HG03432 (cell line): Measurements from ENCODE around the gene PRDX4.
"Not testable (repeated sequence)": the region's sequence is repeated elsewhere in the genome, so short reads cannot be mapped to it uniquely, and the experiment has no call there.

Experiments used
- ATAC-seq: cut with Tn5 transposase; IDR thresholded peaks from one replicate; pipeline ENCODE4 v1.9.1; 2021; ENCODE audit warnings: mild to moderate bottlenecking, moderate library complexity; ENCODE audit not compliant: unreplicated experiment

Gene PRDX4

DNA sequence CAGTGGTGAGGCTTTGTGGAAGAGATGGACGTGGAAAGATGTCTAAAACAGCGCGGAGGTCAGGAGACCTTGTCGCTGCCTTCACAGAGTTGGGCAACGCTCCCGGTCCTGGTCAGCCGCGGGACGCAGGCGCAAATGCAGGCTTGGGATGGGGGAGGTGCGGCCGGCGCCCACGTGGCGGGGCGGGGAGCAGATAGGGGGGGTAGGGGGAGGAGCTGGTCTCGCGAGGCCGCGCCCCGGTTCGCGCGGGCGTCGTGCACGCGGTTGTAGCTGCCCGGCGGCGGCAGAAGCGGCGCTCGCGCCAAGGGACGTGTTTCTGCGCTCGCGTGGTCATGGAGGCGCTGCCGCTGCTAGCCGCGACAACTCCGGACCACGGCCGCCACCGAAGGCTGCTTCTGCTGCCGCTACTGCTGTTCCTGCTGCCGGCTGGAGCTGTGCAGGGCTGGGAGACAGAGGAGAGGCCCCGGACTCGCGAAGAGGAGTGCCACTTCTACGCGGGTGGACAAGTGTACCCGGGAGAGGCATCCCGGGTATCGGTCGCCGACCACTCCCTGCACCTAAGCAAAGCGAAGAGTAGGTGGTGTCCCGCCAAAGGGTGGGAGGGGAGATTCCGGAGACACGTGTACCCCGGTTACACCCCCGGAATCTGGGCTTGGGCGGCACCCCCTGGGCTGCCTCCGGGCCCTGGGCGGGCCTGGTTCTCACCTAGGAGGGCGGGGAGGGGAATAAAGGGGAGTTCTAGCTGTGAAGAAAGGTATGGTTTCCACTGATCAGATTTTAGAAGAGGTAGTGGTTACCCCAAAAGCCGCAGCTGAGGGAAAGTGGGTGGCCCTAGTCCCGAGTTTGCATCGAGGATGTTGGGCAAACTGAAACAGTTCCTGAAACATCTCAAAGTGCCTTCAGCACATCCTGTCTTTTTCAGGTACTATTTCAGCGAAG is at the start of gene PRDX4:
Gene PRDX4, plus strand, starts transcription at position 255 of the 939 bp plus-strand sequence. Its CDS starts 78 bp downstream, at position 333.
- peak; percentile 78 for ATAC-seq

DNA sequence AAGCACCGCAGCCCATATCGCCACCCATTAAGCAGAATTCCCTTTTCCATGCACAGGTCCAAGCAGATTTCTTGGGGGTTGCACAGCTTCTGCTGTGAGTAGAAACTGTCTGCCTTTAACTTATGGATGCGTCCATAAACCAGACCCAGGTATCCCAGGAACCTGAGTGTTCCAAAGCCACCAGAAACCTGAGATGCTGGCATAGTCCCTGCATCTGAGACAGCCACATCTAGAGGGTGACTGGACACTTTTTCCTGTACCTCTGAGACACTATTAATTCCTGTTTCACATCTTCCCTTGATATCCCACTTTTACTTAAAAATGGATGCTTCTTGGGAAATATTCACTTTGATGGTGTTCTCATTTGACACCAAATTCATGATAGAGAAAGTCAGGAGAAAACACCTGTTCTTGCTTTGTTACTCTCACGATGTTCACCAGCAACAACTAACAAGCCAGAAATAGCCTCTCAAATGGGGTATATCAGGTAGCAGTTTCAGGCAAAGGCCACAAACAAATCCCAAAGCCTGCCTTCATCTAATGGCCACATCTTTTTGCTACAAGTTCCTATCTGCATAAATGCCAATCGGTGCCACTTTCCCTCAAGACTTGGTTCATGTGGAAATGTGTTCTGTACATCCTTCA is 45.5 kb upstream of the PRDX4 start:
- ATAC-seq, result no peak

DNA sequence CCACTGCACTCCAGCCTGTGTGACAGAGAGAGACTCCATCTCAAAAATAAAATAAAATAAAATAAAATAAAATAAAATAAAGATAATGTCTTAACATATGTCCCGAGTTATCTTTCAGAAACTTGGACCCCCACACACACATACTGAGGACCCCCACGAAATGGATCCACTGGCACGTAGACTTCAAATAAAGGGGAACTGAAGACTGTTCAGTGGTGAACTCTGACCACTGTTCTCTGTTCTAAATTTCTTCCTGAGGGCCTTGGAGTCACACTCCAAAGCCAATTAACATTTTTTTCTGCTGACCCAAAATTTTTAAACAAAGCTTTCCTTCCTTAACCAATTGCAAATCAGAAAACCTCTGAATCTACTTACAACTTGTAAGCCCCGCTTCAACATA is 43.5 kb upstream of the PRDX4 start:
- ATAC-seq, result no peak

DNA sequence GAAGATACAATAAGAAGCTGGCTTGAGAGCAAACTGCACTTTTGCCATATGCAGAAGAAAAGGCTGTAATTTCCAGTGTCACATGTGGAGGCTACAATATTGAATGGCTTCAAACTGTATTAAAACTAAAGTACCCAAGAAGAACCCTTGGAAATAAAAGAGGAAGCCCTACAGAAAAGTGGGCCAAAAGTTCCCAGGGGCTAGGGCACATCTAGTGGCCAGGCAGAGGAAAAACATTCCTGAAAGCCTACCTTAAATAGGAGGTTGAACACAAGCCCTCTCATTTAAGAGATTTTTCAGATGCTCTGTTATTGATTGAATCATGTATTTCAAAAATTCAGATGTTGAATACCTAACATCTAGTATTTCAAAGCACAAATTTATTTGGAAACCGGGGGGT is 40.6 kb upstream of the PRDX4 start:
- no peak for ATAC-seq

DNA sequence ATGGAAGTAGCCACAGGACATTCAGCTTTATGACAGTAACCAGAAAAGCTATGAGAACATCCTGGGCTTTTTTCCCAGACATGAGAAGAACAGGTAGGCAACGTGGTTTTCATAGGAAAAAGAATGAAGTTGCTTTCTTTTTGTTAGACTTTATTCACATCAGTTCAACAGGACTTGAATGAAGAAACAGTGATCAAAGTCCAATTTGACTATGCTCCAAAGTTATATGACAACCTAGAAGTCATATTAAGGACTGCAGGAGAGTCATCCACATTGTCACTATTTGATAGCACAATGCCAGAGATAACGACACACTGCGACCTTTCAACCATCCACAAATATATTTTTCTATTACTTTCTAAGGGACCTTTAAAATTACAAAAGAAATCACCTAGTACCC is 39.2 kb upstream of the PRDX4 start:
- ATAC-seq, result no peak

DNA sequence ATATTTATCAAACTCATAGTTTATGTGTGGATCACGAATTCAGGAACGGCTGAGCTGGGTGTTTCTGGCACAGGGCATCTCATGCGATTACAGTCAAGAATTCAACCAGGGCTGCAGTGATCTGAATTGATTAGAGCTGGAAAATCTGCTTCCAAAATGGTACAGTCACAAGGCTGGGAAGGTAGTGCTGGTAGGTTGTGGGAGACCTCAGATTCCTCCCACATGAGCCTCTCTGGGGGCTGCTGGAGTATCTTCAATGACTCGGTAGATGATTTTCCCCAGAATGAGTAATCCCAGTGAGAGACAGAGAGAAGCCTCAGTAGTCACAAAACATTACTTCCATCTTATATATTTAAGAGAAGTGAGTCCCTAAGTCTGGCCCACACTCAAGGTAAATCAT is 36.2 kb upstream of the PRDX4 start:
- no peak for ATAC-seq

DNA sequence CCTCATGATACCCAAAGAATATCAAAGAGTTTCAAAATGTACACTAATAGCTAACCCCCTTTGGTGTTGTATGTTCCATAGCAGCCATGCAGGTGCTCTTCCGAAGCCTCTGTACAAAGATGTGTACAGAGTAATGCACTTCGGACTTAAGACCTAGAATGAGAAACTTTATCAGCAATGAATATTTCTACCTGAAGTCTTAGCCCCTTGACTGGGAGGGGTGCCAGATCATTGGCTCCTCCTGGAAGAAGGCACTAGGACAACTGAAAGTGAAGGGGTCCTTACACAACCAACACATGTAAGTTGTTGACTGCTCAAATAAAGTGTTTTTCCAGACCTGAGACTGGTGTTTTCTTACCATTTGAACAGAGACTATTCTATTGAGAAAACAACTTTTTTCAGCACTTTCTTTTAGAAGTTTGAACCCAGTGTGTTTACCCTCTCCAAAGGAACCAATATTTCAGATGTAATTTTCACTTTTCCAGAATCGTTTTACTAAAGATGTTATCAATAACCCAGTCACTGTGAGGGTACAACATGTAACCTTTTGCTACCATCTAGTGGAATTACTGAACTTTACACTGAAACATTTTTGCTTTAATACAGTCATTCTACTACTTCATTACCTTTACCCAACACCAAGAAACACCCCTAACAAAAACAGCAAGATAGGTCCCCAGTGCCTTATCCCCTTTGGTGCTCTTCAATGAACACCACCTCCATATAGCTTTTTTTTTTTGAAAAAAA is 33.3 kb upstream of the PRDX4 start:
- ATAC-seq, result peak; percentile 45

DNA sequence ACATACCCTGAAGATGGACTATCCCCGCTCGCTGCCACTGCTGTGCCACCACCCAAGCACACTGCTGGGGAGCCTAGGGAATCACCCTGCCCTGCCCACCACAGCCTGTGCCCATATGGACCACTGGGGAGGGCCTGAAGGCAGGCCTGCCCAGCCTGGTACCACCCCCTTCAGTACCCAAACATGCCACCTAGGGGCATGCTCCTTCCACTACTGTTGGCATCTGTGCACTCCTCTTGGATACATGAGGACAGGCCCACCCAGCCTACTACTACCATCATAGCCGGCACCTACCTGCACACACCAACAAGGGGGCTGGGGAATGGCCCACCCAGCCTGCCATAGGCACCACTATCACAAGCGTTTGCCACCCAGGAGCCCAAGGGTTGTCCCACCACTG is 30.1 kb upstream of the PRDX4 start:
- ATAC-seq, result peak; percentile 98

DNA sequence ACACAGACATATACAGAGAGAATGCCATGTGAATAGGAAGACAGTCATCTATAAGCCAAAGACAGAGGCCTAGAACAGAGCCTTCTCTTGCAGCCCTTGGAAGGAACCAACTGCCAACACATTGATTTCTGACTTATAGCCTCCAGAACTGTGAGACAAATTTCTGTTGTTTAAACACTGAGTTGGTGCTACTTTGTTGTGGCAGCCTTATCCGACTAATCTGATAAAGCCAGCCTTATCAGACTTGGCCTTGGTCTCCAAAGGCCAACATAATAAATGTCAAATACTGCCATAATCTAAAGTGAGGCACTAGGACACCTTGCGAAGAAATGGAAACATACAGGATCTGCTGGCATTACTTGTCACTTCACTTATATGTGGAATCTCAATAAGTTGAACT is 24.3 kb upstream of the PRDX4 start:
- no peak for ATAC-seq

DNA sequence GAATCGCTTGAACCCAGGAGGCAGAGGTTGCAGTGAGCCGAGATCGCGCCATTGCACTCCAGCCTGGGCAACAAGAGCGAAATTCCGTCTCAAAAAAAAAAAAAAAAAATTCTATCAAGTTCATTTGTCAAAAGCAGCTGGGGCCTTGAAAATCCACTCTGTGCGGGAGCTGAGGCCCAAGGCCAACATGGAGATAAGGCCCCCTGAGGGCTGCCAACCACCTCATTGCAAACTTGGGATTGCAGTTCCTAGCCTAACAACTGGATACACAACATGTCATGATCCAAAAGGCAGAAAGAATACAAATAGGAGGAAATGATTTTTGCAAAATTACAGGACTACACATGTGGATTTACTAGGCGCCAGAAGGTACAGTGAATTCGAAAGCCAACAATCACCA is 22.5 kb upstream of the PRDX4 start:
- ATAC-seq, result no peak

DNA sequence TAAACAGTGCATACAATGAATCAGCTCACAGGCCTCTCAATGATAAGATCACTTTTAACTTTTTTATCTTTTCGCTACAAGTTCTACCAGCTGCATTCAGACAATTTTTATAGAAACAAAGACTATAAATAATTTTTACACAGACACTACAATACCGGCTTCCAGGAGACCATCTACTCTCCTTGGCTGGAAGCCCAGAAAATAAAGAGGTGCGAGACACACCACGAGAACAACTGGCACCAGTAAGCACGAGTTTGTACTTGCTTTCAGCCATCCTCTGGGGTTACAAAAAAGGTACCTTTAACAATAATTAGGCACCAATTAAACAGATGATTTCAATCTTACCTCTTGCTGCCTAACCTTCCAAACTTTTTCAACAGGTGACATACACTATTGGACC is 11.2 kb upstream of the PRDX4 start:
- ATAC-seq, result no peak

DNA sequence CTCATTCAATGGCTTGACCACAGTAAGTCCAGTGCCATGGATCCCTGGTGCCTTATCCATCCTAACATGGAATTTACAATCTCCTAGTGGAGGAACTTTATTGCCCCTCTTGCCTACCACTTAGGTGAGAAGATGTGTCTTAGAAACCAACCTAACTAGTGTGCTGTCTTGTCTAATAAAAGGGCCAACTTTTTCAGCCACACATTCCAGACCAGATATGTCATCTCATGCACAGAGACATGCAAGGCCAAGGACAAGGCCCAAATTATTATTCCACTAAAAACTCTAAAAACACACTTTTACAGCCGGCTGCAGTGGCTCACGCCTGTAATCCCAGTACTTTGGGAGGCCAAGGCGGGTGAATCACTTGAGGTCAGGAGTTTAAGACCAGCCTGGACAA is 10.6 kb upstream of the PRDX4 start:
- ATAC-seq, result no peak

DNA sequence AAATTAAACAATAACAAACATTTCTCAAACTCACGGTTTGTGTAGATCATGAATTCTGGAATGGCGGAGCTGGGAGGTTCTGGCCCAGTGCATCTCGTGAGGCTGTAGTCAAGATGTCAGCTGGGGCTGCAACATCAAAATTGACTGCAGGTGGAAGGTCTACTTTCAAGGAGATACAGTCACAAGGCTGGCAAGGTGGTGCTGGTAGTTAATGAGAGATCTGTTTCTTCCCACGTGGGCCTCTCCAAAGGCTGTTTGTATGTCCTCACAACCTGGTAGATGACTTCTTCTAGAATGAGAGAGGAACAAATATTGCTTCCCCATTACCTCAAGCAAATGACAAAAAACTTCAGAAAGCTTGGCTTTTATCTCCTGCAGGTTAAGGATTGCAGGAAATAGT is 8.0 kb upstream of the PRDX4 start:
- no peak for ATAC-seq

DNA sequence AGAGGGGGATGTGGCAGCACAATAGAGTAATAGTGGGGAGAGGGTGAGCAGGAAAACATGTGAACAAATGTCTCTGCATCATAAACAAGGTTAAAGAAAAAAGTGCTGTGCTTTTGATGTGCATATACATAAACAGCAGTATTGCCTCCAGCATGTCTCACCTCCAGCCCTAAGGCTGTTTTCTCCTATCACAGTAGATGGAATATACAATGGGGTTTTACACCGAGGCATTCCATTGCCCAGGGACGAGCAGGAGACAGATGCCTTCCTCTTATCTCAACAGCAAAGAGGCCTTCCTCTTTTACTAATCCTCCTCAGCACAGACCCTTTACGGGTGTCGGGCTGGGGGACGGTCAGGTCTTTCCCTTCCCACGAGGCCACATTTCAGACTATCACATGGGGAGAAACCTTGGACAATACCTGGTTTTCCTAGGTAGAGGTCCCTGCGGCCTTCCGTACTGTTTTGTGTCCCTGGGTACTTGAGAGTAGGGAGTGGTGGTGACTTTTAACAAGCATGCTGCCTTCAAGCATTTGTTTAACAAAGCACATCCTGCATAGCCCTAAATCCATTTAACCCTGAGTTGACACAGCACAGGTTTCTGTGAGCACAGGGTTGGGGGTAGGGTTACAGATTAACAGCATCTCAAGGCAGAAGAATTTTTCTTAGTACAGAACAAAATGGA is 7.1 kb upstream of the PRDX4 start:
- ATAC-seq, result not testable (repeated sequence)

DNA sequence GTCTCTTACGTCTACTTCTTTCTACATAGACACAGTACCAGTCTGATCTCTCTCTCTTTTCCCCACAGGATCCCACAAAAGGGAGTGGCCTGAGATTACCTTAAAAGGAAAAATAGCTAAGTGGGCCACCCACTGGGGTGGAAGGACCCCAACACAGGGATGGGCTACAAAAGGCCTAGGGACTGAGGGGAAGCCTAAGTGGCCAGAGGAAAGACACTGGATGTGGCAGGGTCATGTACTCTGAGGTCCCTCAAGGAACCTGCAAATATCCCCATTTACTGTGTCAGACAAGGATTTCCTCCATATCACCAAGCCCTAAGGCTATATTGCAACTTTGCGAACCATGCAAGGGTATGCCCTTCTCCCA is 6.5 kb upstream of the PRDX4 start:
- no peak for ATAC-seq

DNA sequence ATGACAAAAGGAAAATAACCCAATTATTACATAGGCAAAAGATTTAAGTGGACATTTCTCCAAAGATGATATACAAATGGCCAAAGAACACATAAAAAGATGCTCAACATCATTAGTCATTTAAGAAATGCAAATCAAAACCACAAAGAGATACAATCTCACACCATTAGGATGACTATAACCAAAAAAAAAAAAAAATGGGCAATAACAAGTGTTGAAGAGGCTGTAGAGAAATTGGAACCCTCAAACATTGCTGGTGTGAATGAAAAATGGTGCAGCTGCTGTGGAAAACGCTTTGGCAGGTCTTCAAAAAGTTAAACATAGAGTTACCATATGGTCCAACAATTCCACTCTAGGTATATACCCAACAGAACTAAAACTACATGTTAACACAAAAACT is 5.6 kb upstream of the PRDX4 start:
- no peak for ATAC-seq

DNA sequence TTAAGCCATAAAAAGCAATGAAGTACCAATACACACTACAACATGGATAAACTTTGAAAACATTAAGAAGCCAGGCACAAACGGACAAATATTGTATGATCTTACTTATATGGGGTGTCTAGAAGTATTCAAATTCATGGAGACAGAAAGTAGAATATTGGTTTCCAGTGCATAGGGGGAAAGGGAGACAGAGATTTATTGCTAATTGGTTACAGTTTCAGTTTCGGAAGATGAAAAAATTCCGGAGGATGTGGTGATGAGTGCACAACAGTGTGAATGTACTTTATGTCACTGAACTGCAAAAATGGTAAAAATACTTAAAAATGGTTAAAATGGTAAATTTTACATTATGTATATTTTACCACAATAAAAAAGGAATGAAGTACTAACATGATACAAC is 5.1 kb upstream of the PRDX4 start:
- ATAC-seq, result peak; percentile 73

DNA sequence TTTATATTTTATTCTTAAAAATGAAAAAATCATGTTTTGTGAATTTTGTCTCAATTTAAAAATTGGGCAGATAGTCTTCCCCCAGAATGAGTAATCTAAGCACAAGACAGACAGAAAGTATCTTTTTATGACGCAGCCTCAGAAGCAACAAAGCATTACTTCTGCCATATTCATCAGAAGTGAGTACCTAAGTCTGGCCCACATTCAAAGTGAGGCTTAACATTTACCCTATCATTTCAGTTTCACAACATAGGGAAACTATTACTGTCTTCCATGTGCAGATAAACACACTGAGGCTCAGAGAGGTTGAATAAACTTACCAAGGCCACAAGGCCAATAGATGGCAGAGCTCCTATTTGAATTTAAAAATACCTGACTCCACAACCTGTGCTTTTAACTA is 4.4 kb upstream of the PRDX4 start:
- peak; percentile 38 for ATAC-seq

DNA sequence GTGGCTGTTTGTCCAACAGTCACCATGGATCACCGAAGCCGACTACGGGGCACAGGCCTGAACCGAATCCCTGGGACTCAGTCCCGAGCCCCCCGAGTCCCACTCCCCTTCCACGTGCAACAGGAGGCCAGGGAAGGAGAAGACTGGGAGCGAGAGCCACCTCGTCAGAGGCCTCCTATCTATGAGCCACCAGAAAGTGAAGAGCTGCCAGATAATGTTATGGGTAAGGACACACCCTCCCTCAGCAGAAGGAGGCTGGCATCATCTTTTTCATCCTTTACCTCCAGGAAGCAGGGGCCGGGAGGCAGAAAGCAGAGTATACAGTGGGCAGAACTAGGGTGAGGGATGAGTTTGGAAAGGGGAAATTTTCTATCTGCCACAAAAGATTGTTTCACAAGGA is 2.8 kb upstream of the PRDX4 start:
- no peak for ATAC-seq

DNA sequence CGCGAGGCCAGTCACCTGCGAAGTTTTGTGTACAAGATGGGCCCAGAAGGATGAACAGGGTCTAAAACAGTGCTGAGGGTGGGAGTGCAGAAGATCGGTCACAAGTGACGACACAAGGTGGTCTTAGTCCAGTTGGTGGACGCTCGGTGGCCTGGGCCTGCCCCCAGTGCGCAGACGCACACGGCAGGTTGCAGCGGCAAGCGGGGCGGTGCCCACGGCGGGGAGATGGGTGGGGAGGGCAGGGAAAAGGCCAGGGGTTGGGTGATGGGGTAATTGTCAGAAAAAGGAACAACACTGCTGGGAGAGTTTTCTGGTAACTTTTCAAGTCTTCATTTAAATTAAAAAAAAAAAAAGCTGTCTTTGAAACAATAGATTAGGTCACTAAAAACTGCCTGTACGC is 1.0 kb upstream of the PRDX4 start:
- ATAC-seq, result no peak

DNA sequence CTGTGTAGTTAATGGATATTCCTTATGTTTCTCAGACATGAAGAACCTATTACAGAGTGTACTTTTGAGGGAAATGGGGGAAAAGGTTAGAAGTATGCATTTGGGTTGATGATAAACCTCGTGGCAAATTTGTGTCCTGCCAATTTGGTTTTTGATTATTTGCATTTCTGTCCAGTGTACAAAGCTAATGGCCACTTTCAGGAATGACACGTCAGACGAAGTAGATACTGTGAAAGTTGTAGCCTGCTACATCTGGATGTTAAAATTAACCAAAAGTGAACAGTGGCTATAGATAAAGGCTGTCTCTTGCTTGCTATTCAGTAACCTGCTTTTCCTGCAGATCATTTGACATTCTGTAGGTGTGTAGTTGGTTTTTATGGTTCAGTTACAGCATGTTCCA is 1.0 kb downstream of the PRDX4 start:
- no peak for ATAC-seq
